Ascending aorta (tissue), 2 donors: ENCODE results near the gene HNRNPA3. TPM values are rescaled to one million over a fixed set of nuclear protein-coding genes. Genes with fewer than 3 reads are reported as not detected.
"Not testable (repeated sequence)": the region's sequence is repeated elsewhere in the genome, so short reads cannot be mapped to it uniquely, and the experiment has no call there.

Experiments used
- DNase-seq, 2 donors: peaks; one replicate each; pipeline ENCODE4 v3.0.0-alpha.2; 2019; ENCODE audit warnings: low spot score in 2 of 2
- H3K27ac ChIP-seq, 2 donors: fragments of 200-600 bp; sonication (generic); one replicate each; pipeline ENCODE4 v1.5.1; 2016 to 2017; ENCODE audit warnings: mild to moderate bottlenecking in 1 of 2
- H3K27me3 ChIP-seq: fragments of 200-600 bp; sonication (generic); one replicate; pipeline ENCODE4 v1.5.1; 2017
- H3K36me3 ChIP-seq, 2 donors: fragments of 200-600 bp; sonication (generic); one replicate each; pipeline ENCODE4 v1.5.1; 2016
- H3K4me1 ChIP-seq, 2 donors: fragments of 200-600 bp; sonication (generic); one replicate each; pipeline ENCODE4 v1.5.1; 2016 to 2017; ENCODE audit warnings: mild to moderate bottlenecking in 1 of 2
- H3K4me3 ChIP-seq, 2 donors: fragments of 200-600 bp; sonication (generic); one replicate each; pipeline ENCODE4 v1.5.1; 2016 to 2017; ENCODE audit warnings: mild to moderate bottlenecking in 1 of 2
- H3K9me3 ChIP-seq, 2 donors: fragments of 200-600 bp; sonication (generic); one replicate each; pipeline ENCODE4 v1.5.1; 2016
- intact Hi-C: fragments of 100-400 bp; cut with DNase I; formaldehyde crosslinking; loops from one replicate; pipeline ENCODE4 v1.15.1; 2023
- total RNA-seq: library from RNA; depleted of rRNA; stranded (reverse); fragments of >200 nt; gene quantifications from one replicate; pipeline ENCODE4 v1.1.0, GENCODE V29; 2016
- TF ChIP-seq, protein P1 (sequence below), 3 experiments: fragments of 200-600 bp in 2 of 3; fragments of 450-650 bp in 1 of 3; sonication (generic) in 2 of 3; IDR thresholded peaks; one replicate each; pipeline ENCODE4 v1.5.1; 2016 to 2019; ENCODE audit warnings: antibody characterized with exemption in 3 of 3, mild to moderate bottlenecking in 1 of 3, moderate library complexity in 1 of 3

HNRNPA3 gene
- total RNA-seq, 1 donor from 2014 or later: 32.9 TPM

DNA sequence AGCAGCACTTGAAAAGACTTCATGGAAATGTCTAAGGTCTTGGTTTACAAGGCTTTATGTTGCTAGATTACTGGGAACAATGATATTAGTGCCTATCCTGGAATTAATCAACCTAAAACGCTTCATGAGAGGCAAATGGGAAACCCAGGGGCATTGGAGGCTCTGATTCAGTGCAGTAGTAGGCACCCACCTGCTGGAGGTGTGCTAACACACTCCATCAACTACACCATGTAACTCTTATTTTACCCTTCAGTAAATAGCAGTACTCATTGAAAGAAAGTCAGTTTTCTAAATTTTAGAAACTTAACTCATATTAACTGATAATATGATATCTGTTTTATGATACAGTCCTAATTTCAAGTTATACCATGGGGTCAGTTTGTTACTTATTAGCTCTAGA lies 17.4 kb upstream of the HNRNPA3 start:
- no peaks in the 10 kb centered on the region for H3K36me3 ChIP-seq
- DNase-seq: no peak
- TF ChIP-seq, protein P1, sequence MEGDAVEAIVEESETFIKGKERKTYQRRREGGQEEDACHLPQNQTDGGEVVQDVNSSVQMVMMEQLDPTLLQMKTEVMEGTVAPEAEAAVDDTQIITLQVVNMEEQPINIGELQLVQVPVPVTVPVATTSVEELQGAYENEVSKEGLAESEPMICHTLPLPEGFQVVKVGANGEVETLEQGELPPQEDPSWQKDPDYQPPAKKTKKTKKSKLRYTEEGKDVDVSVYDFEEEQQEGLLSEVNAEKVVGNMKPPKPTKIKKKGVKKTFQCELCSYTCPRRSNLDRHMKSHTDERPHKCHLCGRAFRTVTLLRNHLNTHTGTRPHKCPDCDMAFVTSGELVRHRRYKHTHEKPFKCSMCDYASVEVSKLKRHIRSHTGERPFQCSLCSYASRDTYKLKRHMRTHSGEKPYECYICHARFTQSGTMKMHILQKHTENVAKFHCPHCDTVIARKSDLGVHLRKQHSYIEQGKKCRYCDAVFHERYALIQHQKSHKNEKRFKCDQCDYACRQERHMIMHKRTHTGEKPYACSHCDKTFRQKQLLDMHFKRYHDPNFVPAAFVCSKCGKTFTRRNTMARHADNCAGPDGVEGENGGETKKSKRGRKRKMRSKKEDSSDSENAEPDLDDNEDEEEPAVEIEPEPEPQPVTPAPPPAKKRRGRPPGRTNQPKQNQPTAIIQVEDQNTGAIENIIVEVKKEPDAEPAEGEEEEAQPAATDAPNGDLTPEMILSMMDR (IDR thresholded peaks at IDR 0.05): no peak
- no peak overlapping the region for H3K27ac ChIP-seq
- intact Hi-C loops: no loop called here
- H3K27me3 ChIP-seq: no peaks in the 10 kb centered on the region
- no peak overlapping the region for H3K4me3 ChIP-seq
- H3K4me1 ChIP-seq: no peaks in the 10 kb centered on the region
- no peaks in the 10 kb centered on the region for H3K9me3 ChIP-seq

DNA sequence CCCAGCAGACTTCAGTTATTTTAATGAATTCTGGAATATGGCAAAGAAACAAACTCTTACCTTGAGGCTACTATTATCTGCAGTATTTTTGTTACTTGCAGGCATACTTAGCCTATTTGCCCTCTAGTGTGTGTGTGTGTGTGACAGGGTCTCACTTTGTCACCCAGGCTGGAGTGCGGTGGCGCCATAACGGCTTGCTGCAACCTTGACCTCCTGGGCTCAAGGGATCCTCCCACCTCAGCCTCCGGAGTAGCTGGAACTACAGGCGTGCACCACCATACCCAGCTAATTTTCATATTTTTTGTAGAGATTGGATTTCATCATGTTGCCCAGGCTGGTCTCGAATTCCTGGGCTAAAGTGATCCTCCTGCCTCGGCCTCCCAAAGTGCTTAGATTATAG lies 12.2 kb upstream of the HNRNPA3 start:
- H3K27me3 ChIP-seq, H3K4me1 ChIP-seq, H3K27ac ChIP-seq, DNase-seq, H3K9me3 ChIP-seq, intact Hi-C loops, H3K4me3 ChIP-seq, H3K36me3 ChIP-seq: not testable (repeated sequence)

DNA sequence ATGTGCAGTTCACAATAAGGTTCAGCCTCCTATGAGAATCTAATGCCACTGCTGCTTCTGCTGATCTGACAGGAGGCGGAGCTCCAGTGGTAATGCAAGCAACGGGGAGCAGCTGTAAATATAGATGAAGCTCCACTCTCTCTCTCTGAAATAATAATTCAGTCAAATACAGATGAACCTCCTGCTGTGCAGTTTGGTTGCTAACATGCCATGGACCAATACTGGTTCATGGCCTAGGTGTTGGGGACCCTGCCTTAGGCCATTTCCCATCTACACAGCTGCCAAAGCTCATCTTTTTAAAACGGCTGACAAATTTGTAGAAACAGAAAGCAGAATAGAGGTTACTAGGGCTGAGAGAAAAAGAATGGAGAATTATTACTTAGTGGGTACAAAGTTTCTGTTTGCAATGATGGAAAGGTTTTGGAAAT lies 10.7 kb upstream of the HNRNPA3 start:
- TF ChIP-seq, protein P1 (IDR thresholded peaks at IDR 0.05): no peak
- intact Hi-C loops: no loop called here
- H3K4me1 ChIP-seq: no peaks in the 10 kb centered on the region
- H3K27ac ChIP-seq: no peak overlapping the region
- no peaks in the 10 kb centered on the region for H3K9me3 ChIP-seq
- H3K36me3 ChIP-seq: no peaks in the 10 kb centered on the region
- no peak for DNase-seq
- no peak overlapping the region for H3K4me3 ChIP-seq
- H3K27me3 ChIP-seq: no peaks in the 10 kb centered on the region

DNA sequence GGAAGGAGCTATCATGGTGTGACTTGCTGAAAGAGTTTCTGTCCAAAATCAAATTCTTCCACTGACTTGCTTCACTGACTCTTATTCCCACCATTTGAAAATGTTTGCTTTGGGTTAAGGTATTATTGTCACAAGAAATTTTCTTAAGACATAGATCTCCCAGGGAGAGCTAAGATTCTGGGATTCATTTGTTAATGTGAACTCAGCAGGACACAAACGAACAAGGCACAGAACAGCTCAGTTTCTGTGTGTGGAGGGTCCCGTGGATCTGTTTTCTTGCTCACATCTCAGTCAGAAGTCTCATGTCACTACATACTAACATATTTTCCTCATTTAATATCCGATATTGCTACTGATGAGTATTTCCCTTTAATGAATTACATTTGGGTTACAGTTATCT lies 8.2 kb upstream of the HNRNPA3 start:
- intact Hi-C loops: no loop called here
- H3K27ac ChIP-seq: no peak overlapping the region
- DNase-seq: no peak
- H3K36me3 ChIP-seq: no peaks in the 10 kb centered on the region
- TF ChIP-seq, protein P1 (IDR thresholded peaks at IDR 0.05): no peak
- no peaks in the 10 kb centered on the region for H3K27me3 ChIP-seq
- no peak overlapping the region for H3K4me3 ChIP-seq
- H3K4me1 ChIP-seq: no peaks in the 10 kb centered on the region
- no peaks in the 10 kb centered on the region for H3K9me3 ChIP-seq

GRCh38 chr2:177207101-177207500 lies 5.5 kb upstream of the HNRNPA3 start:
- no peaks in the 10 kb centered on the region for H3K9me3 ChIP-seq
- TF ChIP-seq, protein P1 (IDR thresholded peaks at IDR 0.05): no peak
- no peak for DNase-seq

DNA sequence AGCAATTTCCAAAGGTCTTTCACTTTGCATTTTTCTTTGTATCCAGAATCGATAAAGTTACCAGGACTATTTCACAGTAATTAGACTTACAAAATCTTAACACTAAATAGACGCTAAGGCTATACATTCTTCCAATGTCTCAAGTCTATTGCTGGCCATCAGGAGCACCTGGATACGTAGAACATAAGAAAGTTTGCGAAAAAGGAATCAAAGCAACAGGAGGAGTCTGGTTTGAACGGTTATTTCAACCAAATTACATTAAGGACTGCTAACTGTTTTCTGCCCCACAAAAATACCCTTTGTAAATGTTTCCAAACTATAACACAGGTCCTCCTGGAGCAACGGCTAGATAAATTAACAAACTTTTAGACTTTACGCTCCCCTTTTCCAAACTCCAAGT lies 1.4 kb upstream of the HNRNPA3 start:
- H3K9me3 ChIP-seq: no peaks in the 10 kb centered on the region
- peak overlapping the region; percentile 97 to 100 for H3K27ac ChIP-seq
- no peak for DNase-seq
- H3K4me1 ChIP-seq: peaks cover 19 to 26% of the 10 kb centered on the region in 2 donors
- peaks cover 2 to 7% of the 10 kb centered on the region in 2 donors for H3K36me3 ChIP-seq
- TF ChIP-seq, protein P1 (IDR thresholded peaks at IDR 0.05): no peak
- H3K27me3 ChIP-seq: no peaks in the 10 kb centered on the region
- peak overlapping the region; percentile 60 to 72 for H3K4me3 ChIP-seq
- intact Hi-C loops: loop anchor here (5.0 kb wide), 2 partner anchors 66 to 1241 kb away; partner anchors contain the start of genes PJVK and PRKRA

More at GRCh38 chr2:177207101-177207500, 5.5 kb upstream of the HNRNPA3 start:
- no peaks in the 10 kb centered on the region for H3K36me3 ChIP-seq
- intact Hi-C loops: loop anchor here (5.0 kb wide), 1 partner anchor 710 kb away; no protein-coding TSS in a partner anchor
- H3K27me3 ChIP-seq: no peaks in the 10 kb centered on the region
- H3K4me1 ChIP-seq: peaks cover 9% of the 10 kb centered on the region in 2 donors
- H3K4me3 ChIP-seq: no peak overlapping the region
- H3K27ac ChIP-seq: no peak overlapping the region
